ENCODE results near the gene BHLHE23.

BHLHE23 gene

DNA sequence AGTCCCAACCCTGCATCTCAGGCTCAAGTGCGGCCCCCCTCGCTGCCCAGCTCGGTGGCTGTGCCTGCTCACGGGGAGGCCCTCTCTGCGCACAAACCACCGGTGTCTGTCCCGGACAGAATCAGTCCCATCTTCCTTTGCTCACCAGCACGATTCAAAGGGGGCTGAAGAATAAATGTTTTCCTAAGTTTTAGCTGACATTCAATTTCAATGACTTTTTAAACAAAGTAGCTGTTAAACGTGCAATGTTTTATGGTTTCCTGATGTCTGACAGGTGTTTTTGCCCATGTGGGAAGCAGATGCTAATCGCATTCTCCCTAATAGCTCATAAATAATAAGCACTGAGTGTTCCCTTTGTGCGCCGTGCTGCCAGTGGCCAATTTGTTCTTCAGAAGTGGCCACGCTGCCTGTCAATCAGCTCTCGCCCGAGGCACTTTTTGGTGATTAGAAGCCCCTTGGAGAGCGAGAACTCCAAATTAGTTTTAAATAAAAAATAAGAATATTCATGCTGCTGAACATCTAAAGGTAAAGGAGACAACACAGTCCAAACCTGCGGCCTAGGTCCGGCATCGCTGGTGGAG, 26.3 kb downstream of the BHLHE23 start:
- DNase-seq = no peak
- Histone ChIP-seq H3K36me3 (replicated peaks) (no peaks in the 10 kb centered on the region), H3K4me3 (ENCODE audit: low read depth, low read length) (no peak overlapping the region), H3K27me3 (replicated peaks) (peaks cover 48% of the 10 kb centered on the region), H3K27ac (no peak overlapping the region)
- in situ Hi-C loops (cut with HindIII; ENCODE audit: low pct_ligation_motif_present, low sequenced_read_pairs) = no loop called here
- TF ChIP-seq CTCF (IDR thresholded peaks at IDR 0.05; ENCODE audit: low read depth, low read length, missing control alignments) = no peak

- Histone ChIP-seq H3K36me3 (replicated peaks) (no peaks in the 10 kb centered on the region), H3K27ac (no peak overlapping the region), H3K27me3 (replicated peaks) (peaks cover 51% of the 10 kb centered on the region), H3K4me3 (ENCODE audit: low read depth, low read length) (no peak overlapping the region)
- DNase-seq = no peak
- TF ChIP-seq CTCF (IDR thresholded peaks at IDR 0.05; ENCODE audit: low read depth, low read length, missing control alignments) = no peak
- in situ Hi-C loops (cut with HindIII; ENCODE audit: low pct_ligation_motif_present, low sequenced_read_pairs) = no loop called here
Observed at GRCh38 chr20:62979876-62980373, 26.8 kb downstream of the BHLHE23 start.

DNA sequence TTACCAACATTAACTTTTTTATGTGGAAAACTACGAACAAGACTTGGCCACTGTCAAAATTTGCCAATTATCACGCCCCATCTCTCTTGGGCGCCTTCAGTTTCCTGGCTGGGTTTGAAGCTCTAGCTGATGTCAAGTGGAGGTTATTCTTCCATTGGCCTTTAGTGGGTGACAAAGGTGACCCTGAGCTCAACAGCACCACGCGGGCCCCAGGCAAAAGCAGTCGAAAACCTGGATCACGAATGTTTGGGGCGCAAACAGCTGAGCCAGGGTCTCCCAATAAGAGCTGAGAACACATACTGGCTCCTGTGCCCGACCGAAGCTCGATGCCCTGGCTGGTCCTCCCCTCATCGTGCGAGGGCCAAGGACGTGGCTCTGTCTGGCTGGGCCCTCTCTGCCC, 27.5 kb downstream of the BHLHE23 start:
- H3K27me3 ChIP-seq (replicated peaks) = peaks cover 55% of the 10 kb centered on the region
- H3K27ac ChIP-seq = no peak overlapping the region
- no peaks in the 10 kb centered on the region for H3K36me3 ChIP-seq (replicated peaks)
- in situ Hi-C loops (cut with HindIII; ENCODE audit: low pct_ligation_motif_present, low sequenced_read_pairs) = no loop called here
- H3K4me3 ChIP-seq (ENCODE audit: low read depth, low read length) = no peak overlapping the region
- DNase-seq = no peak
- no peak for TF ChIP-seq CTCF (IDR thresholded peaks at IDR 0.05; ENCODE audit: low read depth, low read length, missing control alignments)

- peaks cover 63% of the 10 kb centered on the region for H3K27me3 ChIP-seq (replicated peaks)
Observed at GRCh38 chr20:62978561-62978943, 28.2 kb downstream of the BHLHE23 start.

GRCh38 chr20:62977613-62978560, 28.9 kb downstream of the BHLHE23 start:
- no peak overlapping the region for H3K4me3 ChIP-seq (ENCODE audit: low read depth, low read length)
- DNase-seq = no peak
- in situ Hi-C loops (cut with HindIII; ENCODE audit: low pct_ligation_motif_present, low sequenced_read_pairs) = no loop called here

More at GRCh38 chr20:62978561-62978943, 28.2 kb downstream of the BHLHE23 start:
- H3K36me3 ChIP-seq (replicated peaks) = no peaks in the 10 kb centered on the region
- no peak for TF ChIP-seq CTCF (IDR thresholded peaks at IDR 0.05; ENCODE audit: low read depth, low read length, missing control alignments)
- H3K4me3 ChIP-seq (ENCODE audit: low read depth, low read length) = no peak overlapping the region
- in situ Hi-C loops (cut with HindIII; ENCODE audit: low pct_ligation_motif_present, low sequenced_read_pairs) = no loop called here
- no peak overlapping the region for H3K27ac ChIP-seq
- DNase-seq = no peak

More at GRCh38 chr20:62977613-62978560, 28.9 kb downstream of the BHLHE23 start:
- no peak for TF ChIP-seq CTCF (IDR thresholded peaks at IDR 0.05; ENCODE audit: low read depth, low read length, missing control alignments)
- H3K36me3 ChIP-seq (replicated peaks) = no peaks in the 10 kb centered on the region
- H3K27me3 ChIP-seq (replicated peaks) = peaks cover 69% of the 10 kb centered on the region
- H3K27ac ChIP-seq = no peak overlapping the region
